Measurements from ENCODE around the gene MTRF1L.

DNA sequence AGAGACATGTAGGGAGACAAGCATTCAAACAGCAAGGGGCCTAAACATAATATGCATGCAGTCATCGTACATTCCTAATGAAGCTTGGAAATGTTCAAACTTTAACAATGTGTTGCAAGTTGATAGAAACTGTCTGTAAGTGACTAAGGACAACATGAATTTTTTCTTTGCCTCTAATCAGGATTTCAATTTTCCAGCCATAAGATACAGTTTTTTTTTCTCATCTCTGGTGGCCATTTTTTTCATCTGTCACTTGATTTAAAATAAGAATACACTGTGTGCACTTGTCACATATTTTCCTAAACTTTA lies 22.2 kb upstream of the MTRF1L start:
- TF ChIP-seq, protein P1, sequence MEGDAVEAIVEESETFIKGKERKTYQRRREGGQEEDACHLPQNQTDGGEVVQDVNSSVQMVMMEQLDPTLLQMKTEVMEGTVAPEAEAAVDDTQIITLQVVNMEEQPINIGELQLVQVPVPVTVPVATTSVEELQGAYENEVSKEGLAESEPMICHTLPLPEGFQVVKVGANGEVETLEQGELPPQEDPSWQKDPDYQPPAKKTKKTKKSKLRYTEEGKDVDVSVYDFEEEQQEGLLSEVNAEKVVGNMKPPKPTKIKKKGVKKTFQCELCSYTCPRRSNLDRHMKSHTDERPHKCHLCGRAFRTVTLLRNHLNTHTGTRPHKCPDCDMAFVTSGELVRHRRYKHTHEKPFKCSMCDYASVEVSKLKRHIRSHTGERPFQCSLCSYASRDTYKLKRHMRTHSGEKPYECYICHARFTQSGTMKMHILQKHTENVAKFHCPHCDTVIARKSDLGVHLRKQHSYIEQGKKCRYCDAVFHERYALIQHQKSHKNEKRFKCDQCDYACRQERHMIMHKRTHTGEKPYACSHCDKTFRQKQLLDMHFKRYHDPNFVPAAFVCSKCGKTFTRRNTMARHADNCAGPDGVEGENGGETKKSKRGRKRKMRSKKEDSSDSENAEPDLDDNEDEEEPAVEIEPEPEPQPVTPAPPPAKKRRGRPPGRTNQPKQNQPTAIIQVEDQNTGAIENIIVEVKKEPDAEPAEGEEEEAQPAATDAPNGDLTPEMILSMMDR (conservative IDR thresholded peaks at IDR 0.05), result no peak; the same call in 1 of the 2 replicates
- TF ChIP-seq EZH2 (IDR thresholded peaks at IDR 0.05; ENCODE audit: low read depth), result no peak
